GDM1 (cell line): Measurements from ENCODE around the gene MYORG.

Experiments used
- DNase-seq: peaks from one replicate; lab custom pipeline; 2025; lab: John Stamatoyannopoulos, UW

MYORG gene

GRCh38 chr9:34376596-34377403, at the start of gene MYORG:
MYORG (minus strand) TSS chr9:34376898; CDS start chr9:34372943, 3,955 bp downstream.
- DNase-seq: peak; percentile 97

GRCh38 chr9:34419716-34420504, 43.2 kb upstream of the MYORG start:
- no peak for DNase-seq

GRCh38 chr9:34417734-34418133, 41.0 kb upstream of the MYORG start:
- no peak for DNase-seq

GRCh38 chr9:34413231-34413852, 36.6 kb upstream of the MYORG start:
- DNase-seq: no peak

- no peak for DNase-seq
Measured at GRCh38 chr9:34412336-34412735, 35.6 kb upstream of the MYORG start.

- no peak for DNase-seq
Measured at GRCh38 chr9:34409154-34409553, 32.5 kb upstream of the MYORG start.

GRCh38 chr9:34408173-34408572, 31.5 kb upstream of the MYORG start:
- DNase-seq: no peak

GRCh38 chr9:34406219-34406618, 29.5 kb upstream of the MYORG start:
- no peak for DNase-seq

GRCh38 chr9:34405719-34406118, 29.0 kb upstream of the MYORG start:
- DNase-seq: no peak

GRCh38 chr9:34403554-34404380, 27.1 kb upstream of the MYORG start:
- peak; percentile 6 for DNase-seq

- no peak for DNase-seq
Measured at GRCh38 chr9:34400686-34401602, 24.2 kb upstream of the MYORG start.

GRCh38 chr9:34400275-34400674, 23.6 kb upstream of the MYORG start:
- DNase-seq: no peak

- DNase-seq: no peak
Measured at GRCh38 chr9:34399729-34400128, 23.0 kb upstream of the MYORG start.

- no peak for DNase-seq
Measured at GRCh38 chr9:34398875-34399274, 22.2 kb upstream of the MYORG start.

- no peak for DNase-seq
Measured at GRCh38 chr9:34396276-34397214, 19.8 kb upstream of the MYORG start.

- DNase-seq: no peak
Measured at GRCh38 chr9:34392511-34392910, 15.8 kb upstream of the MYORG start.

- DNase-seq: no peak
Measured at GRCh38 chr9:34387239-34387638, 10.5 kb upstream of the MYORG start.

GRCh38 chr9:34386656-34387055, 10.0 kb upstream of the MYORG start:
- no peak for DNase-seq

- no peak for DNase-seq
Measured at GRCh38 chr9:34385561-34386230, 9.0 kb upstream of the MYORG start.
